GM12892 (cell line): ENCODE data around the gene FAM90A26.
"Not testable (repeated sequence)": the region's sequence is repeated elsewhere in the genome, so short reads cannot be mapped to it uniquely, and the experiment has no call there.

ENCODE experiments used
- POLR2A ChIP-seq: IDR thresholded peaks from 2 replicates; pipeline ENCODE4 v1.6.1; 2011; ENCODE audit warnings: low read depth, low read length, control low read depth
- TAF1 ChIP-seq: IDR thresholded peaks from 2 replicates; pipeline ENCODE4 v1.6.1; 2011; ENCODE audit warnings: low read depth, mild to moderate bottlenecking, control low read depth, low read length, borderline replicate concordance

- TF ChIP-seq POLR2A, TAF1: not testable (repeated sequence)
These were observed 37.4 kb upstream of the FAM90A26 start for GRCh38 chr4:9132849-9133248.
